ENCODE measurements around the gene SLC35F5.
"Not testable (repeated sequence)": the region's sequence is repeated elsewhere in the genome, so short reads cannot be mapped to it uniquely, and the experiment has no call there.

The SLC35F5 gene

GRCh38 chr2:113756355-113757137 is at the start of gene SLC35F5:
Gene SLC35F5 (minus strand): TSS chr2:113756642. CDS start chr2:113756409, 233 bp downstream.
- DNase-seq, result peak; percentile 92 to 95

- no peak for DNase-seq
Observed at GRCh38 chr2:113799375-113799774, 42.9 kb upstream of the SLC35F5 start.

GRCh38 chr2:113797237-113797636 is 40.8 kb upstream of the SLC35F5 start:
- DNase-seq, result no peak

- DNase-seq, result no peak
Observed at GRCh38 chr2:113796592-113797175, 40.2 kb upstream of the SLC35F5 start.

- DNase-seq, result no peak
Observed at GRCh38 chr2:113795405-113795920, 39.0 kb upstream of the SLC35F5 start.

- no peak for DNase-seq
Observed at GRCh38 chr2:113791697-113792590, 35.5 kb upstream of the SLC35F5 start.

GRCh38 chr2:113784823-113785744 is 28.6 kb upstream of the SLC35F5 start:
- DNase-seq, result no peak

GRCh38 chr2:113780472-113780871 is 24.0 kb upstream of the SLC35F5 start:
- DNase-seq, result no peak

GRCh38 chr2:113777371-113777770 is 20.9 kb upstream of the SLC35F5 start:
- no peak for DNase-seq

GRCh38 chr2:113776949-113777348 is 20.5 kb upstream of the SLC35F5 start:
- DNase-seq, result no peak

GRCh38 chr2:113774616-113775015 is 18.2 kb upstream of the SLC35F5 start:
- DNase-seq, result not testable (repeated sequence)

- DNase-seq, result no peak
Observed at GRCh38 chr2:113770929-113771328, 14.5 kb upstream of the SLC35F5 start.

GRCh38 chr2:113769555-113769954 is 13.1 kb upstream of the SLC35F5 start:
- DNase-seq, result no peak

GRCh38 chr2:113768770-113769169 is 12.3 kb upstream of the SLC35F5 start:
- no peak for DNase-seq

GRCh38 chr2:113767811-113768460 is 11.5 kb upstream of the SLC35F5 start:
- no peak for DNase-seq

GRCh38 chr2:113765276-113765675 is 8.8 kb upstream of the SLC35F5 start:
- no peak for DNase-seq

- no peak for DNase-seq
Observed at GRCh38 chr2:113762377-113763118, 6.1 kb upstream of the SLC35F5 start.

GRCh38 chr2:113760400-113760799 is 4.0 kb upstream of the SLC35F5 start:
- DNase-seq, result no peak

- DNase-seq, result no peak
Observed at GRCh38 chr2:113757138-113757657, 756 bp upstream of the SLC35F5 start.

GRCh38 chr2:113755835-113756354 is 547 bp downstream of the SLC35F5 start:
- DNase-seq, result peak; percentile 46 to 56

Measured in CD4-positive, alpha-beta T cell treated with Interferon alpha-2 for 1 hour (primary cell).